H9 (cell line): ENCODE data around the gene CASQ2. TPM values are rescaled to one million over a fixed set of nuclear protein-coding genes. Genes with fewer than 3 reads are reported as not detected.

Experiments
- DNase-seq: peaks from one replicate; pipeline ENCODE4 v3.0.0-alpha.2; 2017
- H2AFZ ChIP-seq: one replicate; pipeline ENCODE4 v1.6.1; 2013; ENCODE audit warnings: mild to moderate bottlenecking, low read length, control low read depth, moderate library complexity
- H2AK5ac ChIP-seq: 2 replicates; pipeline ENCODE4 v1.6.1; 2013; ENCODE audit warnings: low read length, control low read depth, mixed read lengths; ENCODE audit not compliant: insufficient read length
- H2BK120ac ChIP-seq: one replicate; pipeline ENCODE4 v1.6.1; 2013; ENCODE audit warnings: low read depth, mild to moderate bottlenecking, low read length, control low read depth, inconsistent platforms; ENCODE audit not compliant: poor library complexity, severe bottlenecking
- H2BK12ac ChIP-seq: 2 replicates; pipeline ENCODE4 v1.6.1; 2013; ENCODE audit warnings: low read length, control low read depth, mixed read lengths, low read depth; ENCODE audit not compliant: insufficient read length
- H2BK15ac ChIP-seq: 2 replicates; pipeline ENCODE4 v1.6.1; 2013; ENCODE audit warnings: low read depth, low read length, control low read depth
- H2BK20ac ChIP-seq: one replicate; pipeline ENCODE4 v1.6.1; 2013; ENCODE audit warnings: low read depth, mild to moderate bottlenecking, low read length, control low read depth, inconsistent platforms; ENCODE audit not compliant: poor library complexity, severe bottlenecking
- H2BK5ac ChIP-seq: 2 replicates; pipeline ENCODE4 v1.6.1; 2013; ENCODE audit warnings: low read length, control low read depth, mixed read lengths; ENCODE audit not compliant: insufficient read length
- H3K14ac ChIP-seq: 2 replicates; pipeline ENCODE4 v1.6.1; 2013; ENCODE audit warnings: low read length, control low read depth; ENCODE audit not compliant: insufficient read depth
- H3K18ac ChIP-seq: 2 replicates; pipeline ENCODE4 v1.6.1; 2013; ENCODE audit warnings: low read depth, mild to moderate bottlenecking, mixed read lengths, low read length, control low read depth; ENCODE audit not compliant: insufficient read length
- H3K23ac ChIP-seq: 2 replicates; pipeline ENCODE4 v1.6.1; 2013; ENCODE audit warnings: low read length, control low read depth, mixed read lengths, low read depth; ENCODE audit not compliant: insufficient read length
- H3K23me2 ChIP-seq: 2 replicates; pipeline ENCODE4 v1.6.1; 2013; ENCODE audit warnings: low read depth, mild to moderate bottlenecking, mixed read lengths, low read length, control low read depth; ENCODE audit not compliant: insufficient read length, poor library complexity, severe bottlenecking
- H3K27ac ChIP-seq: 2 replicates; pipeline ENCODE4 v1.5.1; 2013; ENCODE audit warnings: low read length, control low read depth, mixed read lengths, low read depth; ENCODE audit not compliant: insufficient read length
- H3K27me3 ChIP-seq: 2 replicates; pipeline ENCODE4 v1.6.1; 2013; ENCODE audit warnings: low read length, control low read depth, inconsistent platforms; ENCODE audit not compliant: insufficient read depth
- H3K4ac ChIP-seq: 2 replicates; pipeline ENCODE4 v1.6.1; 2013; ENCODE audit warnings: low read depth, mild to moderate bottlenecking, control low read depth, inconsistent platforms, low read length, moderate library complexity
- H3K4me1 ChIP-seq: 2 replicates; pipeline ENCODE4 v1.6.1; 2013; ENCODE audit warnings: low read length, control low read depth, inconsistent platforms; ENCODE audit not compliant: insufficient read depth
- H3K4me2 ChIP-seq: 2 replicates; pipeline ENCODE4 v1.6.1; 2013; ENCODE audit warnings: low read length, control low read depth, mixed read lengths; ENCODE audit not compliant: insufficient read length, insufficient read depth
- H3K56ac ChIP-seq: 2 replicates; pipeline ENCODE4 v1.6.1; 2013; ENCODE audit warnings: low read depth, mild to moderate bottlenecking, mixed read lengths, low read length, control low read depth; ENCODE audit not compliant: insufficient read length
- H3K79me1 ChIP-seq: 2 replicates; pipeline ENCODE4 v1.6.1; 2013; ENCODE audit warnings: low read depth, mild to moderate bottlenecking, moderate library complexity, low read length, control low read depth, inconsistent platforms; ENCODE audit not compliant: insufficient read depth, poor library complexity, severe bottlenecking
- H3K79me2 ChIP-seq: 2 replicates; pipeline ENCODE4 v1.6.1; 2013; ENCODE audit warnings: low read length, control low read depth, inconsistent platforms; ENCODE audit not compliant: insufficient read depth
- H3K9ac ChIP-seq: 2 replicates; pipeline ENCODE4 v1.6.1; 2013; ENCODE audit warnings: low read length, control low read depth, mixed read lengths; ENCODE audit not compliant: insufficient read length; ENCODE audit errors: extremely low read depth
- H3K9me3 ChIP-seq: one replicate; pipeline ENCODE4 v1.6.1; 2013; ENCODE audit warnings: low read depth, low read length, inconsistent platforms; ENCODE audit not compliant: control insufficient read depth
- H3T11ph ChIP-seq: one replicate; pipeline ENCODE4 v1.6.1; 2013; ENCODE audit warnings: mild to moderate bottlenecking, low read length, control low read depth, inconsistent platforms
- H4K20me1 ChIP-seq: one replicate; pipeline ENCODE4 v1.6.1; 2013; ENCODE audit not compliant: control insufficient read depth, insufficient read length, insufficient read depth
- H4K5ac ChIP-seq: 2 replicates; pipeline ENCODE4 v1.6.1; 2013; ENCODE audit warnings: low read depth, mild to moderate bottlenecking, mixed read lengths, low read length, control low read depth; ENCODE audit not compliant: insufficient read length
- H4K8ac ChIP-seq: replicated peaks from 2 replicates; pipeline ENCODE4 v1.6.1; 2013; ENCODE audit warnings: low read length, control low read depth, mixed read lengths, low read depth; ENCODE audit not compliant: insufficient read length
- H4K91ac ChIP-seq: 2 replicates; pipeline ENCODE4 v1.6.1; 2013; ENCODE audit warnings: low read depth, mild to moderate bottlenecking, moderate library complexity, mixed read lengths, low read length, control low read depth; ENCODE audit not compliant: insufficient read length
- H3K27ac Mint-ChIP-seq, 3 experiments: 2 replicates in 2 of 3; 3 replicates in 1 of 3; pipeline ENCODE4 v1.8.0; 2020 to 2021; ENCODE audit warnings: mixed read lengths in 3 of 3, mild to moderate bottlenecking in 1 of 3, moderate library complexity in 1 of 3
- H3K27me3 Mint-ChIP-seq: 2 replicates; pipeline ENCODE4 v1.8.0; 2021; ENCODE audit warnings: low read depth, mild to moderate bottlenecking, moderate library complexity, mixed read lengths
- H3K36me3 Mint-ChIP-seq, 3 experiments: 2 replicates in 2 of 3; 3 replicates in 1 of 3; pipeline ENCODE4 v1.8.0; 2020 to 2021; ENCODE audit warnings: low read depth in 3 of 3, mixed read lengths in 3 of 3; ENCODE audit not compliant: insufficient read depth in 1 of 3
- H3K4me1 Mint-ChIP-seq, 2 experiments: 2 replicates each; pipeline ENCODE4 v1.8.0; 2020; ENCODE audit warnings: mixed read lengths in 2 of 2
- H3K4me3 Mint-ChIP-seq, 2 experiments: 2 replicates in 1 of 2; 3 replicates in 1 of 2; pipeline ENCODE4 v1.8.0; 2020 to 2021; ENCODE audit warnings: mild to moderate bottlenecking in 2 of 2, mixed read lengths in 2 of 2, moderate library complexity in 1 of 2
- H3K9me3 Mint-ChIP-seq, 2 experiments: 2 replicates in 1 of 2; 3 replicates in 1 of 2; pipeline ENCODE4 v1.8.0; 2020; ENCODE audit warnings: mild to moderate bottlenecking in 2 of 2, mixed read lengths in 2 of 2, moderate library complexity in 1 of 2
- CTCF ChIP-seq: fragments of 200-600 bp; sonication (generic); conservative IDR thresholded peaks from 3 replicates; pipeline ENCODE4 v1.8.0; 2021; ENCODE audit warnings: antibody characterized with exemption, mild to moderate bottlenecking
- WGBS: extraction: QIAGEN DNeasy Blood & Tissue Kit; methylation state at CpG from one replicate; pipeline ENCODE4 v1.1.7; 2013; ENCODE audit warnings: missing lambda C conversion rate, low lambda C conversion rate, mixed read lengths; ENCODE audit not compliant: insufficient read length; ENCODE audit errors: extremely low coverage; 5-methylcytosine and 5-hydroxymethylcytosine counted together
- total RNA-seq: library from RNA; stranded (reverse); gene quantifications from 2 replicates; pipeline ENCODE4 v1.2.1, GENCODE V29; 2021

CASQ2 gene
- total RNA-seq, 1 experiment from 2014 or later, result not detected

DNA sequence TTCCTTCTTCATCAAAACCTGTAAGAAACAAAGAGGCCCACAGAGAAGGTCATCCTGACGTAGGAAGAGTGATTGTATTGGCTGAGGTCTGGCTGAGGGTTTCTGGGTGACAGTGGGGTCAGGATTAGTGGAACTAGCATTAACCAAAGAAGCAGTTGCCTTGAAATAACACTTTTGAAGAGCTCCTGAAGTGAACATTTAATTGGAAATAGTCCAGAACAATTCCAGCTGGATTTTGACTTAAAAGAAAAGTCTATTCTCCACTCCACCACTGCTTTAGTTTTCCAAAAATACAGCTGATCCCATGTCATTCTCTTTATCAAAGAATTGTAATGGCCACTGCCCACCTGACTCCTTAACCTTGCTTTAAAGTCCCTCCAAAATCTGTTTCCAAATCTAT lies 27.7 kb downstream of the CASQ2 start:
- WGBS, result no CpG with 5 or more reads among the region's 1 CpG
- Histone ChIP-seq H2AFZ (no peak overlapping the region), H3T11ph (no peak overlapping the region), H3K18ac (no peak overlapping the region), H2BK12ac (no peak overlapping the region), H4K91ac (no peak overlapping the region), H2BK5ac (no peak overlapping the region), H3K23ac (no peak overlapping the region), H3K79me1 (no peaks in the 10 kb centered on the region), H2AK5ac (no peak overlapping the region), H2BK20ac (no peak overlapping the region), H2BK15ac (no peak overlapping the region), H3K27me3 (no peaks in the 10 kb centered on the region), H4K8ac (no peak overlapping the region), H3K56ac (no peak overlapping the region), H3K9ac (no peak overlapping the region), H3K14ac (no peak overlapping the region), H3K27ac (no peak overlapping the region), H2BK120ac (no peak overlapping the region), H3K4ac (no peak overlapping the region), H4K20me1 (no peaks in the 10 kb centered on the region), H3K4me2 (no peak overlapping the region), H3K23me2 (no peaks in the 10 kb centered on the region), H3K9me3 (no peaks in the 10 kb centered on the region), H3K4me1 (no peaks in the 10 kb centered on the region; the same call in 1 of the 2 replicates), H4K5ac (no peak overlapping the region), H3K79me2 (no peaks in the 10 kb centered on the region)
- H3K4me3 Mint-ChIP-seq, result no peak overlapping the region
- no peaks in the 10 kb centered on the region for H3K36me3 Mint-ChIP-seq
- H3K4me1 Mint-ChIP-seq, result peaks cover 18 to 22% of the 10 kb centered on the region in 2 experiments
- DNase-seq, result no peak
- H3K27ac Mint-ChIP-seq, result no peak overlapping the region
- H3K27me3 Mint-ChIP-seq, result peaks cover 1% of the 10 kb centered on the region; the same call in 1 of the 2 replicates
- TF ChIP-seq CTCF, result no peak
- H3K9me3 Mint-ChIP-seq, result no peaks in the 10 kb centered on the region
